Tibial nerve (tissue), 4 donors: ENCODE data around the gene PITRM1.

Experiments
- CTCF ChIP-seq, 5 experiments: fragments of 200-600 bp in 3 of 5; fragments of 450-650 bp in 2 of 5; sonication (generic) in 3 of 5; IDR thresholded peaks; one replicate each; pipeline ENCODE4 v1.5.1; 2016 to 2019; ENCODE audit warnings: antibody characterized with exemption in 5 of 5, mild to moderate bottlenecking in 3 of 5, moderate library complexity in 2 of 5
- EP300 ChIP-seq, 2 donors: sonication (generic); formaldehyde crosslinking; IDR thresholded peaks; one replicate each; pipeline ENCODE4 v1.6.1; 2017; ENCODE audit warnings: antibody characterized with exemption in 2 of 2, mild to moderate bottlenecking in 1 of 2

- TF ChIP-seq CTCF (IDR thresholded peaks at IDR 0.05) (no peak), EP300 (IDR thresholded peaks at IDR 0.05) (no peak)
Observed at GRCh38 chr10:3143791-3144434, 28.7 kb downstream of the PITRM1 start.
